GM12878 (cell line): ENCODE data around the gene PLA2G4C. TPM values are rescaled to one million over a fixed set of nuclear protein-coding genes. Genes with fewer than 3 reads are reported as not detected.

Experiments
- ATAC-seq: fragments of 200-7000 bp; cut with Tn5 transposase; 3 replicates; pipeline ENCODE4 v1.9.1; 2020; ENCODE audit warnings: mild to moderate bottlenecking, moderate library complexity
- BruUV-seq: library from RNA; stranded (reverse); fragments of 400-500 nt; replicated peaks from 2 replicates; lab custom pipeline; 2021; lab: Mats Ljungman, UMichigan
- CTCF ChIA-PET: fragments of 300-600 bp; sonication (Branson Sonifier 250); formaldehyde crosslinking; extraction: SDS; loops from one replicate; lab custom pipeline; 2021; ENCODE audit warnings: inconsistent platforms; lab: Yijun Ruan, JAX
- POLR2A ChIA-PET: fragments of 350-600 bp; formaldehyde crosslinking; extraction: SDS; loops from one replicate; lab custom pipeline; 2021; ENCODE audit warnings: inconsistent platforms; lab: Charles Lee
- RAD21 ChIA-PET: fragments of 300-600 bp; sonication (Branson Sonifier 250); formaldehyde crosslinking; loops from one replicate; lab custom pipeline; 2023; ENCODE audit warnings: antibody characterized with exemption; ENCODE audit not compliant: unreplicated experiment; lab: Charles Lee
- SMC1A ChIA-PET: fragments of 300-600 bp; sonication (Branson Sonifier 250); formaldehyde crosslinking; loops from one replicate; lab custom pipeline; 2023; ENCODE audit not compliant: unreplicated experiment, uncharacterized antibody; lab: Charles Lee
- DNase-seq: peaks from one replicate; pipeline ENCODE4 v3.0.0-alpha.2; 2011; ENCODE audit warnings: low read depth, low spot score
- FAIRE-seq: peaks from 3 replicates; lab custom pipeline; 2011; peaks lifted over from hg19 to GRCh38; lab: Jason Lieb, UNC
- H2AFZ ChIP-seq: 2 replicates; pipeline ENCODE4 v1.6.0; 2011; ENCODE audit warnings: low read depth, low read length, control low read depth; ENCODE audit not compliant: control insufficient read depth
- H3K27ac ChIP-seq: 2 replicates; pipeline ENCODE4 v1.5.1; 2011; ENCODE audit warnings: control low read depth; ENCODE audit not compliant: control insufficient read depth, insufficient read depth
- H3K27me3 ChIP-seq, 2 experiments: replicated peaks in 1 of 2; 2 replicates each; pipeline versions ENCODE4 v1.6.0 to v1.6.1; 2011; ENCODE audit warnings: low read length in 1 of 2; ENCODE audit not compliant: control insufficient read depth in 2 of 2, insufficient read depth in 2 of 2
- H3K36me3 ChIP-seq, 2 experiments: 2 replicates each; pipeline ENCODE4 v1.5.1; 2011; ENCODE audit warnings: low read length in 1 of 2; ENCODE audit not compliant: control insufficient read depth in 2 of 2, insufficient read depth in 2 of 2
- H3K4me1 ChIP-seq: 2 replicates; pipeline ENCODE4 v1.6.1; 2011; ENCODE audit warnings: mild to moderate bottlenecking, low read length, moderate library complexity, mixed read lengths; ENCODE audit not compliant: control insufficient read depth, insufficient read depth
- H3K4me2 ChIP-seq: 2 replicates; pipeline ENCODE4 v1.6.0; 2011; ENCODE audit warnings: control low read depth; ENCODE audit not compliant: control insufficient read depth, insufficient read depth
- H3K4me3 ChIP-seq: fragments of 200-600 bp; sonication (generic); 2 replicates; pipeline ENCODE4 v1.5.1; 2016
- H3K79me2 ChIP-seq: 2 replicates; pipeline ENCODE4 v1.6.0; 2011; ENCODE audit warnings: low read length; ENCODE audit not compliant: control insufficient read depth, insufficient read depth
- H3K9ac ChIP-seq: 2 replicates; pipeline ENCODE4 v1.8.0; 2011; ENCODE audit warnings: low read length, control low read depth, mixed read lengths; ENCODE audit not compliant: control insufficient read depth, insufficient read depth
- H3K9me3 ChIP-seq: replicated peaks from 3 replicates; pipeline ENCODE4 v1.5.1; 2011; ENCODE audit warnings: mild to moderate bottlenecking, low read length; ENCODE audit not compliant: control insufficient read depth, insufficient read depth
- H4K20me1 ChIP-seq: 2 replicates; pipeline ENCODE4 v1.6.0; 2011; ENCODE audit not compliant: control insufficient read depth, insufficient read depth
- ASH2L ChIP-seq: fragments of 300-600, 200-600 bp; sonication (generic); IDR thresholded peaks from 2 replicates; pipeline ENCODE4 v1.6.1; 2017; ENCODE audit warnings: low read depth, mild to moderate bottlenecking, borderline replicate concordance
- CEBPB ChIP-seq, 2 experiments: fragments of 150-350 bp in 1 of 2; IDR thresholded peaks; 2 replicates each; pipeline ENCODE4 v1.6.1; 2012 to 2014; ENCODE audit warnings: low read depth in 2 of 2, low read length in 2 of 2, borderline replicate concordance in 1 of 2, inconsistent platforms in 1 of 2
- MEF2A ChIP-seq: IDR thresholded peaks from 2 replicates; pipeline ENCODE4 v1.6.1; 2011; ENCODE audit warnings: low read depth, mild to moderate bottlenecking, low read length, moderate library complexity; ENCODE audit not compliant: insufficient read depth
- NR2C2 ChIP-seq: IDR thresholded peaks from 2 replicates; pipeline ENCODE4 v1.6.1; 2011; ENCODE audit warnings: borderline replicate concordance, low read depth; ENCODE audit not compliant: control insufficient read depth, insufficient read length
- RAD21 ChIP-seq: IDR thresholded peaks from 2 replicates; pipeline ENCODE4 v1.6.1; 2011; ENCODE audit warnings: mild to moderate bottlenecking, low read depth, low read length, moderate library complexity; ENCODE audit not compliant: insufficient read depth
- RBBP5 ChIP-seq: fragments of 200-600 bp; sonication (generic); conservative IDR thresholded peaks from 2 replicates; pipeline ENCODE4 v1.6.1; 2016
- RFX5 ChIP-seq: IDR thresholded peaks from 2 replicates; pipeline ENCODE4 v1.6.1; 2011; ENCODE audit warnings: low read depth, low read length, improper control_type of control experiment
- SMC3 ChIP-seq: IDR thresholded peaks from 2 replicates; pipeline ENCODE4 v1.6.1; 2011; ENCODE audit warnings: low read length, improper control_type of control experiment, borderline replicate concordance
- SRF ChIP-seq, 2 experiments: IDR thresholded peaks; 2 replicates each; pipeline ENCODE4 v1.6.1; 2011; ENCODE audit warnings: low read depth in 2 of 2, low read length in 2 of 2, mild to moderate bottlenecking in 1 of 2, moderate library complexity in 1 of 2
- YY1 ChIP-seq: IDR thresholded peaks from 2 replicates; pipeline ENCODE4 v1.6.1; 2011; ENCODE audit warnings: low read depth, mild to moderate bottlenecking, low read length
- WGBS: methylation state at CpG from one replicate; pipeline ENCODE4 v1.1.6; 2016; ENCODE audit warnings: low lambda C conversion rate; ENCODE audit not compliant: insufficient replicate concordance, insufficient coverage; ENCODE audit errors: missing lambda C conversion rate; 5-methylcytosine and 5-hydroxymethylcytosine counted together
- in situ Hi-C: fragments of 300-500 bp; cut with MboI; formaldehyde crosslinking; loops from 9 replicates; pipeline ENCODE4 v1.14.3; 2018; ENCODE audit warnings: mixed read lengths
- intact Hi-C: fragments of 100-400 bp; cut with micrococcal nuclease; formaldehyde crosslinking; loops from one replicate; pipeline ENCODE4 v1.14.2; 2022; ENCODE audit not compliant: unreplicated experiment
- polyA plus RNA-seq, 11 experiments: library from polyadenylated mRNA; depleted of rRNA in 4 of 11; unstranded in 6 of 11; stranded (reverse) in 5 of 11; fragments of >200 nt; fragmentation: Nextera tagmentation in 4 of 11; fragmentation: Illumina TruSeq in 1 of 11; extraction: Ambion mirVana in 4 of 11; extraction: Trizol in 1 of 11; gene quantifications; 1 replicate in 1 of 11; 2 replicates in 10 of 11; pipeline versions ENCODE4 v1.2.1 to v1.2.3, GENCODE V29; 2011 to 2016; ENCODE audit warnings: inconsistent platforms in 2 of 11, missing spikeins in 2 of 11, low read depth in 1 of 11
- total RNA-seq, 4 experiments: library from RNA; depleted of rRNA in 3 of 4; stranded (reverse); fragments of >200 nt in 3 of 4; fragmentation: Illumina TruSeq in 1 of 4; extraction: Trizol in 1 of 4; gene quantifications; 2 replicates each; pipeline versions ENCODE4 v1.2.1 to v1.2.3, GENCODE V29; 2013 to 2021
- TF ChIP-seq, protein P1 (sequence below): fragments of 450-650 bp; IDR thresholded peaks from 2 replicates; pipeline ENCODE4 v1.6.1; 2016; ENCODE audit warnings: mild to moderate bottlenecking
- TF ChIP-seq, protein P2 (sequence below): fragments of 450-650 bp; IDR thresholded peaks from 2 replicates; pipeline ENCODE4 v1.6.1; 2016; ENCODE audit warnings: mild to moderate bottlenecking
- TF ChIP-seq, protein P3 (sequence below): IDR thresholded peaks from 2 replicates; pipeline ENCODE4 v1.6.1; 2011; ENCODE audit warnings: mild to moderate bottlenecking, low read depth, low read length, moderate library complexity; ENCODE audit not compliant: insufficient replicate concordance
- TF ChIP-seq, protein P4 (sequence below), 3 experiments: IDR thresholded peaks in 2 of 3; conservative IDR thresholded peaks in 1 of 3; 2 replicates each; pipeline ENCODE4 v1.5.1; 2011; ENCODE audit warnings: low read depth in 3 of 3, low read length in 3 of 3, mild to moderate bottlenecking in 3 of 3, control low read depth in 2 of 3, moderate library complexity in 2 of 3, inconsistent platforms in 1 of 3, mixed read lengths in 1 of 3; ENCODE audit not compliant: control insufficient read depth in 2 of 3, insufficient read depth in 1 of 3; ENCODE audit errors: extremely low read depth in 1 of 3

Gene PLA2G4C
- total and polyA plus RNA-seq, 10 of the 15 experiments (the other 5 are each of a cell fraction or from before 2014, with no cell fraction given) = 0.53 to 3.6 (median 1.1) TPM

DNA sequence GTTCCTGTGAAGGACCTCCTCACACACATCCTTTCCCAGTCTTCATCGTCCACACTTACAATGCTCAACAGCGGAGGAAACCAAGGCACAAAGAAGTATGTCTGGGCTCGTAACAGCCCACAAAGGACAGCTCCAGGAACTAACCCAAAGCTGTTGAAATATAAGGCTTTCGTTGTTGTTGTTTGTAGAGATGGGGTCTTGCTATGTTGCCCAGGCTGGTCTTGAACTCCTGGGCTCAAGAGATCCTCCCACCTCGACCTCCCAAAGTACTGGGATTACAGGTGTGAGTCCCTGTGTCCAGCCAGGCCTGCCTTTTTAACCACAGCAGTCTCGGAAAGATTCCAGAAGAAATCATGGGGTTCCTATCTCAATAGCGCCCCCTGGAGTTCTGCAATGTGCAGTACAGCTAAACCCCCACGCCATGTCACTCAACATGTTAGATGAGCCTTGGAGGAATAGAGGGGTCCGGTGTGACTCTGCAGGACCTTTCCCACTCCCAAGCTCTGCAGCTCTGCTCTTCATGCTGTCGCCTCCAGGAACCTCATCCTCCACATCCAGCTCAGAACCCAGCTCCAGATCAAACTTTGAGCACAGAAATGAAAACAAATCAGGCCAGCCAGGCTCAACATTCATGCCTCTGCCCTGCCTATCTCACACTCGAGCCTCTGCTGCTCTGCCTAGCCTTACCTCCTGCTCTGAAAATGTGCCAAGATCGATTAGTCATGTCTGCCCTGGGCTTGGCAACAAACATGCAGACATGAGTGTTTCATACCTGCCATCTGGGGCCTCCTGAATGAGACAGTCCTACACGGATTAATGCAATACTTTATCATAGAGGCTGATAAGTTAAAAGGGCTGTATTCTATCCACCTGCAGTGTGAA lies 7.5 kb downstream of the PLA2G4C start:
- no TSS peak for BruUV-seq
- no peak overlapping the region for H3K4me3 ChIP-seq
- no peak for FAIRE-seq
- ChIA-PET CTCF (interaction anchor here (0.8 to 12.4 kb wide), 12 partner anchors 8 to 212 kb away, joined by 3 to 192 read pairs (median 4); no protein-coding TSS in a partner anchor), POLR2A (no interaction called here), SMC1A (interaction anchor here (1.0 to 1.9 kb wide), 4 partner anchors 19 to 140 kb away, joined by 3 to 7 read pairs (median 4); no protein-coding TSS in a partner anchor), RAD21 (interaction anchor here (1.6 kb wide), 1 partner anchor 138 kb away, joined by 5 read pairs; no protein-coding TSS in a partner anchor)
- H3K4me2 ChIP-seq = no peak overlapping the region
- no peak overlapping the region for H3K9ac ChIP-seq
- H3K9me3 ChIP-seq = no peaks in the 10 kb centered on the region
- no peaks in the 10 kb centered on the region for H4K20me1 ChIP-seq
- intact Hi-C loops (no loop called here), in situ Hi-C loops (no loop called here)
- no peaks in the 10 kb centered on the region for H3K79me2 ChIP-seq
- H2AFZ ChIP-seq = 0 out of 2 replicates have a peak overlapping the region, but pooled peaks have one; percentile 23
- no peaks in the 10 kb centered on the region; a peak in 1 of 4 replicates for H3K36me3 ChIP-seq
- no peak overlapping the region for H3K27ac ChIP-seq
- H3K27me3 ChIP-seq = no peaks in the 10 kb centered on the region
- no peak for DNase-seq
- peak; percentile 46 for ATAC-seq
- TF ChIP-seq NR2C2 (peak; percentile 50), SRF (IDR thresholded peaks at IDR 0.05; ENCODE audit: low read depth in 2 of 2, low read length in 2 of 2) (peak in 1 of 2 experiments; percentile 83; a peak in 2 of 4 replicates), MEF2A (no peak), SMC3 (peak; percentile 61; the same call in 1 of the 2 replicates), CEBPB (IDR thresholded peaks at IDR 0.05; ENCODE audit: borderline replicate concordance in 1 of 2, low read depth in 2 of 2, low read length in 2 of 2) (no peak), RAD21 (peak; percentile 55), RBBP5 (no peak), YY1 (0 out of 2 replicates have a peak, but pooled peaks have one; percentile 12), RFX5 (no peak), ASH2L (no peak)
- TF ChIP-seq, protein P1, sequence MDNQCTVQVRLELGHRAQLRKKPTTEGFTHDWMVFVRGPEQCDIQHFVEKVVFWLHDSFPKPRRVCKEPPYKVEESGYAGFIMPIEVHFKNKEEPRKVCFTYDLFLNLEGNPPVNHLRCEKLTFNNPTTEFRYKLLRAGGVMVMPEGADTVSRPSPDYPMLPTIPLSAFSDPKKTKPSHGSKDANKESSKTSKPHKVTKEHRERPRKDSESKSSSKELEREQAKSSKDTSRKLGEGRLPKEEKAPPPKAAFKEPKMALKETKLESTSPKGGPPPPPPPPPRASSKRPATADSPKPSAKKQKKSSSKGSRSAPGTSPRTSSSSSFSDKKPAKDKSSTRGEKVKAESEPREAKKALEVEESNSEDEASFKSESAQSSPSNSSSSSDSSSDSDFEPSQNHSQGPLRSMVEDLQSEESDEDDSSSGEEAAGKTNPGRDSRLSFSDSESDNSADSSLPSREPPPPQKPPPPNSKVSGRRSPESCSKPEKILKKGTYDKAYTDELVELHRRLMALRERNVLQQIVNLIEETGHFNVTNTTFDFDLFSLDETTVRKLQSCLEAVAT = peak; percentile 97
- TF ChIP-seq, protein P2, sequence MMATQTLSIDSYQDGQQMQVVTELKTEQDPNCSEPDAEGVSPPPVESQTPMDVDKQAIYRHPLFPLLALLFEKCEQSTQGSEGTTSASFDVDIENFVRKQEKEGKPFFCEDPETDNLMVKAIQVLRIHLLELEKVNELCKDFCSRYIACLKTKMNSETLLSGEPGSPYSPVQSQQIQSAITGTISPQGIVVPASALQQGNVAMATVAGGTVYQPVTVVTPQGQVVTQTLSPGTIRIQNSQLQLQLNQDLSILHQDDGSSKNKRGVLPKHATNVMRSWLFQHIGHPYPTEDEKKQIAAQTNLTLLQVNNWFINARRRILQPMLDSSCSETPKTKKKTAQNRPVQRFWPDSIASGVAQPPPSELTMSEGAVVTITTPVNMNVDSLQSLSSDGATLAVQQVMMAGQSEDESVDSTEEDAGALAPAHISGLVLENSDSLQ = peak; percentile 86
- TF ChIP-seq, protein P3, sequence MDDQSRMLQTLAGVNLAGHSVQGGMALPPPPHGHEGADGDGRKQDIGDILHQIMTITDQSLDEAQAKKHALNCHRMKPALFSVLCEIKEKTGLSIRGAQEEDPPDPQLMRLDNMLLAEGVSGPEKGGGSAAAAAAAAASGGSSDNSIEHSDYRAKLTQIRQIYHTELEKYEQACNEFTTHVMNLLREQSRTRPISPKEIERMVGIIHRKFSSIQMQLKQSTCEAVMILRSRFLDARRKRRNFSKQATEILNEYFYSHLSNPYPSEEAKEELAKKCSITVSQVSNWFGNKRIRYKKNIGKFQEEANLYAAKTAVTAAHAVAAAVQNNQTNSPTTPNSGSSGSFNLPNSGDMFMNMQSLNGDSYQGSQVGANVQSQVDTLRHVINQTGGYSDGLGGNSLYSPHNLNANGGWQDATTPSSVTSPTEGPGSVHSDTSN = peak; percentile 83
- TF ChIP-seq, protein P4, sequence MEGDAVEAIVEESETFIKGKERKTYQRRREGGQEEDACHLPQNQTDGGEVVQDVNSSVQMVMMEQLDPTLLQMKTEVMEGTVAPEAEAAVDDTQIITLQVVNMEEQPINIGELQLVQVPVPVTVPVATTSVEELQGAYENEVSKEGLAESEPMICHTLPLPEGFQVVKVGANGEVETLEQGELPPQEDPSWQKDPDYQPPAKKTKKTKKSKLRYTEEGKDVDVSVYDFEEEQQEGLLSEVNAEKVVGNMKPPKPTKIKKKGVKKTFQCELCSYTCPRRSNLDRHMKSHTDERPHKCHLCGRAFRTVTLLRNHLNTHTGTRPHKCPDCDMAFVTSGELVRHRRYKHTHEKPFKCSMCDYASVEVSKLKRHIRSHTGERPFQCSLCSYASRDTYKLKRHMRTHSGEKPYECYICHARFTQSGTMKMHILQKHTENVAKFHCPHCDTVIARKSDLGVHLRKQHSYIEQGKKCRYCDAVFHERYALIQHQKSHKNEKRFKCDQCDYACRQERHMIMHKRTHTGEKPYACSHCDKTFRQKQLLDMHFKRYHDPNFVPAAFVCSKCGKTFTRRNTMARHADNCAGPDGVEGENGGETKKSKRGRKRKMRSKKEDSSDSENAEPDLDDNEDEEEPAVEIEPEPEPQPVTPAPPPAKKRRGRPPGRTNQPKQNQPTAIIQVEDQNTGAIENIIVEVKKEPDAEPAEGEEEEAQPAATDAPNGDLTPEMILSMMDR (IDR thresholded peaks at IDR 0.05 in 2 of 3, conservative IDR thresholded peaks at IDR 0.05 in 1 of 3; ENCODE audit: control insufficient read depth in 2 of 3, extremely low read depth in 1 of 3, insufficient read depth in 1 of 3, low read depth in 3 of 3, low read length in 3 of 3) = peak; percentile 51 to 65 (median 53)
- peaks cover 4% of the 10 kb centered on the region for H3K4me1 ChIP-seq
- WGBS = 33% methylated on average over 13 of the region's 13 CpGs
